AG09309 (cell line): ENCODE data around the gene TOMM22.
A peak's percentile ranks its signal among the peaks of the same experiment; 100 is the strongest.

ENCODE experiments used
- DNase-seq: peaks from one replicate; pipeline ENCODE4 v3.0.0-alpha.2; 2010; ENCODE audit warnings: low read depth
- H3K4me3 ChIP-seq: 2 replicates; pipeline ENCODE4 v1.5.1; 2011; ENCODE audit warnings: mild to moderate bottlenecking, low read depth, low read length, moderate library complexity; ENCODE audit not compliant: control insufficient read depth
- CTCF ChIP-seq: IDR thresholded peaks from 2 replicates; pipeline ENCODE4 v1.5.1; 2011; ENCODE audit warnings: mild to moderate bottlenecking, low read depth, low read length, inconsistent platforms; ENCODE audit not compliant: insufficient read depth, control insufficient read depth; ENCODE audit errors: missing control alignments

The TOMM22 gene

GRCh38 chr22:38729946-38730345 is 48.2 kb downstream of the TOMM22 start:
- no peak overlapping the region for H3K4me3 ChIP-seq
- no peak for TF ChIP-seq CTCF
- DNase-seq: no peak

GRCh38 chr22:38730411-38730871 is 48.7 kb downstream of the TOMM22 start:
- TF ChIP-seq CTCF: no peak
- H3K4me3 ChIP-seq: no peak overlapping the region
- no peak for DNase-seq

- no peak for DNase-seq
- TF ChIP-seq CTCF: no peak
- no peak overlapping the region for H3K4me3 ChIP-seq
Measured at GRCh38 chr22:38731703-38732161, 50.0 kb downstream of the TOMM22 start.

- no peak for DNase-seq
- TF ChIP-seq CTCF: no peak
- H3K4me3 ChIP-seq: no peak overlapping the region
Measured at GRCh38 chr22:38732251-38732815, 50.6 kb downstream of the TOMM22 start.

- peak; percentile 67 for TF ChIP-seq CTCF
- DNase-seq: no peak
- H3K4me3 ChIP-seq: no peak overlapping the region
Measured at GRCh38 chr22:38733329-38733723, 51.6 kb downstream of the TOMM22 start.

GRCh38 chr22:38733724-38734381 is 52.1 kb downstream of the TOMM22 start:
- no peak overlapping the region for H3K4me3 ChIP-seq
- DNase-seq: no peak
- no peak for TF ChIP-seq CTCF
